T-helper 2 cell (primary cell): ENCODE results near the gene ZNF831.

Source experiments
- DNase-seq, 5 experiments: peaks; one replicate each; pipeline versions ENCODE4 v3.0.0 to v3.0.0-alpha.2; 2012 to 2022

The ZNF831 gene

GRCh38 chr20:59141818-59142581 is 21.6 kb upstream of the ZNF831 start:
- no peak for DNase-seq

GRCh38 chr20:59143326-59143725 is 20.3 kb upstream of the ZNF831 start:
- DNase-seq: no peak

- peak in 2 of 5 experiments; percentile 69 to 77 for DNase-seq
Observed at GRCh38 chr20:59144179-59144830, 19.3 kb upstream of the ZNF831 start.

GRCh38 chr20:59144831-59145196 is 18.8 kb upstream of the ZNF831 start:
- no peak for DNase-seq

GRCh38 chr20:59145247-59145923 is 18.2 kb upstream of the ZNF831 start:
- no peak for DNase-seq

GRCh38 chr20:59145924-59146779 is 17.5 kb upstream of the ZNF831 start:
- peak in 4 of 5 experiments; percentile 42 to 84 (median 53) for DNase-seq

GRCh38 chr20:59146780-59147565 is 16.6 kb upstream of the ZNF831 start:
- DNase-seq: peak in 1 of 5 experiments; percentile 47

GRCh38 chr20:59147586-59147985 is 16.0 kb upstream of the ZNF831 start:
- DNase-seq: peak in 1 of 5 experiments; percentile 53

GRCh38 chr20:59148701-59149493 is 14.7 kb upstream of the ZNF831 start:
- peak in 2 of 5 experiments; percentile 53 to 90 for DNase-seq

- peak; percentile 26 to 96 (median 74) for DNase-seq
Observed at GRCh38 chr20:59149678-59150504, 13.7 kb upstream of the ZNF831 start.

- no peak for DNase-seq
Observed at GRCh38 chr20:59150821-59151251, 12.8 kb upstream of the ZNF831 start.

- no peak for DNase-seq
Observed at GRCh38 chr20:59151391-59151790, 12.2 kb upstream of the ZNF831 start.

GRCh38 chr20:59151820-59152219 is 11.8 kb upstream of the ZNF831 start:
- peak in 3 of 5 experiments; percentile 26 to 82 (median 40) for DNase-seq

GRCh38 chr20:59152559-59153354 is 10.9 kb upstream of the ZNF831 start:
- DNase-seq: no peak

- DNase-seq: no peak
Observed at GRCh38 chr20:59153355-59153681, 10.3 kb upstream of the ZNF831 start.

- peak in 1 of 5 experiments; percentile 41 for DNase-seq
Observed at GRCh38 chr20:59153832-59154231, 9.8 kb upstream of the ZNF831 start.

- DNase-seq: no peak
Observed at GRCh38 chr20:59154317-59155013, 9.2 kb upstream of the ZNF831 start.

- no peak for DNase-seq
Observed at GRCh38 chr20:59157064-59157463, 6.6 kb upstream of the ZNF831 start.

GRCh38 chr20:59157531-59157930 is 6.1 kb upstream of the ZNF831 start:
- no peak for DNase-seq
